ENCODE results near the gene HACD3. TPM values are rescaled to one million over a fixed set of nuclear protein-coding genes. Genes with fewer than 3 reads are reported as not detected.

Gene HACD3
- total and polyA plus RNA-seq, 2 of the 13 experiments (the other 11 are each of a cell fraction or from before 2014, with no cell fraction given), result 73.6 to 161 TPM

DNA sequence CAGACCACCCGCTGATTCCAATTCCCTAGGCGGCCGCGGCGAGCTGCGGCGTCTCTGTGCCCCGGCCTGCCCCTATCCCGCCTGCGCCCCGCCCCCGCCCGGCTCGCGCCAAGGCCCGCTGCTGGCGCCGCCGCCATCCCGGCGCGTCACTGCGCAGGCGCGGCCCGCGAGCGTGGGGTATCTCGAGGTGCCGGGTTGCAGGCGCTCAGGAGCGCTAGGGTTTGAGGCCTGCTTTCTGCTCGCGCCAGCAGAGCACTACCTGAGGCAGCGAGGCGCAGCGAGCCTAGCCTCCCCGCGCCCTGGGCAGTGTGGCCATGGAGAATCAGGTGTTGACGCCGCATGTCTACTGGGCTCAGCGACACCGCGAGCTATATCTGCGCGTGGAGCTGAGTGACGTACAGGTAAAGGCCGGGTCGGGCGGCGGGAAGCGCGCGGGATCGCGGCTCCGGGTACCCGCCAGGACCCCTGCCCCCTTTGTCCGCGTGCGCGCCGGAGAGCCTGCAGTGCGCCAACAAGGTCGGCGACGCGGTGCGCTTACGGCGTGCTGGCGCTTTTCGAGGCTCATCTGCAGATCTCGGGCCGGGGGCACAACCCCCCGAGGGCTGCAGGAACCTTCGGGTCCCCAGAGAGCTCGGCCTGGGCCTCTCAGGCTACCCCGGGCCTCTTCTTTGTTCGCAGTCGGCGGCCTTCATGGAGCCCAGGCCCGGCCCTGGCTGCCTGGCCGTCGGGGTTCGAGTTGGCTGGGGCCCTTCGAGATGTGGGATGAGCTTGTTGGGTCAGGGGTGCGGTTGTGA, at the start of gene HACD3 (continued):
- peak; percentile 35; the same call in 1 of the 2 replicates for TF ChIP-seq ZSCAN9 (CRISPR knock-in tag; IDR thresholded peaks at IDR 0.05; ENCODE audit: borderline replicate concordance)
- TF ChIP-seq CEBPG (CRISPR knock-in tag; IDR thresholded peaks at IDR 0.05), result no peak
- TF ChIP-seq ZNF550 (CRISPR knock-in tag; IDR thresholded peaks at IDR 0.05; ENCODE audit: borderline replicate concordance), result peak; percentile 76; the same call in 1 of the 2 replicates
- TF ChIP-seq, protein P1, sequence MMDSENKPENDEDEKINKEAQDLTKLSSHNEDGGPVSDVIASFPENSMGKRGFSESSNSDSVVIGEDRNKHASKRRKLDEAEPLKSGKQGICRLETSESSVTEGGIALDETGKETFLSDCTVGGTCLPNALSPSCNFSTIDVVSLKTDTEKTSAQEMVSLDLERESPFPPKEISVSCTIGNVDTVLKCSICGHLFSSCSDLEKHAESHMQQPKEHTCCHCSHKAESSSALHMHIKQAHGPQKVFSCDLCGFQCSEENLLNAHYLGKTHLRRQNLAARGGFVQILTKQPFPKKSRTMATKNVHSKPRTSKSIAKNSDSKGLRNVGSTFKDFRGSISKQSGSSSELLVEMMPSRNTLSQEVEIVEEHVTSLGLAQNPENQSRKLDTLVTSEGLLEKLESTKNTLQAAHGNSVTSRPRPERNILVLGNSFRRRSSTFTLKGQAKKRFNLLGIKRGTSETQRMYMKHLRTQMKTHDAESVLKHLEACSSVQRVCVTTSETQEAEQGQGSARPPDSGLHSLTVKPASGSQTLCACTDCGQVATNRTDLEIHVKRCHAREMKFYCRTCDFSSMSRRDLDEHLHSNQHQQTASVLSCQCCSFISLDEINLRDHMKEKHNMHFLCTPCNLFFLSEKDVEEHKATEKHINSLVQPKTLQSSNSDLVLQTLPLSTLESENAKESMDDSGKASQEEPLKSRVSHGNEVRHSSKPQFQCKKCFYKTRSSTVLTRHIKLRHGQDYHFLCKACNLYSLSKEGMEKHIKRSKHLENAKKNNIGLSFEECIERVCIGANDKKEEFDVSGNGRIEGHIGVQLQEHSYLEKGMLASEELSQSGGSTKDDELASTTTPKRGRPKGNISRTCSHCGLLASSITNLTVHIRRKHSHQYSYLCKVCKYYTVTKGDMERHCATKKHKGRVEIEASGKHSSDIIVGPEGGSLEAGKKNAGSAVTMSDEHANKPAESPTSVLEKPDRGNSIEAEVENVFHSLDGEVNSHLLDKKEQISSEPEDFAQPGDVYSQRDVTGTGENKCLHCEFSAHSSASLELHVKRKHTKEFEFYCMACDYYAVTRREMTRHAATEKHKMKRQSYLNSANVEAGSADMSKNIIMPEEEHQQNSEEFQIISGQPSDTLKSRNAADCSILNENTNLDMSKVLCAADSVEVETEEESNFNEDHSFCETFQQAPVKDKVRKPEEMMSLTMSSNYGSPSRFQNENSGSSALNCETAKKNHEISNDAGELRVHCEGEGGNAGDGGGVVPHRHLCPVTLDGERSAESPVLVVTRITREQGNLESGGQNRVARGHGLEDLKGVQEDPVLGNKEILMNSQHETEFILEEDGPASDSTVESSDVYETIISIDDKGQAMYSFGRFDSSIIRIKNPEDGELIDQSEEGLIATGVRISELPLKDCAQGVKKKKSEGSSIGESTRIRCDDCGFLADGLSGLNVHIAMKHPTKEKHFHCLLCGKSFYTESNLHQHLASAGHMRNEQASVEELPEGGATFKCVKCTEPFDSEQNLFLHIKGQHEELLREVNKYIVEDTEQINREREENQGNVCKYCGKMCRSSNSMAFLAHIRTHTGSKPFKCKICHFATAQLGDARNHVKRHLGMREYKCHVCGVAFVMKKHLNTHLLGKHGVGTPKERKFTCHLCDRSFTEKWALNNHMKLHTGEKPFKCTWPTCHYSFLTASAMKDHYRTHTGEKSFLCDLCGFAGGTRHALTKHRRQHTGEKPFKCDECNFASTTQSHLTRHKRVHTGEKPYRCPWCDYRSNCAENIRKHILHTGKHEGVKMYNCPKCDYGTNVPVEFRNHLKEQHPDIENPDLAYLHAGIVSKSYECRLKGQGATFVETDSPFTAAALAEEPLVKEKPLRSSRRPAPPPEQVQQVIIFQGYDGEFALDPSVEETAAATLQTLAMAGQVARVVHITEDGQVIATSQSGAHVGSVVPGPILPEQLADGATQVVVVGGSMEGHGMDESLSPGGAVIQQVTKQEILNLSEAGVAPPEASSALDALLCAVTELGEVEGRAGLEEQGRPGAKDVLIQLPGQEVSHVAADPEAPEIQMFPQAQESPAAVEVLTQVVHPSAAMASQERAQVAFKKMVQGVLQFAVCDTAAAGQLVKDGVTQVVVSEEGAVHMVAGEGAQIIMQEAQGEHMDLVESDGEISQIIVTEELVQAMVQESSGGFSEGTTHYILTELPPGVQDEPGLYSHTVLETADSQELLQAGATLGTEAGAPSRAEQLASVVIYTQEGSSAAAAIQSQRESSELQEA (CRISPR knock-in tag; IDR thresholded peaks at IDR 0.05; ENCODE audit: not compliant biosample characterization), result peak; percentile 95
- TF ChIP-seq KDM1A (CRISPR knock-in tag; IDR thresholded peaks at IDR 0.05), result no peak
- TF ChIP-seq, protein P2, sequence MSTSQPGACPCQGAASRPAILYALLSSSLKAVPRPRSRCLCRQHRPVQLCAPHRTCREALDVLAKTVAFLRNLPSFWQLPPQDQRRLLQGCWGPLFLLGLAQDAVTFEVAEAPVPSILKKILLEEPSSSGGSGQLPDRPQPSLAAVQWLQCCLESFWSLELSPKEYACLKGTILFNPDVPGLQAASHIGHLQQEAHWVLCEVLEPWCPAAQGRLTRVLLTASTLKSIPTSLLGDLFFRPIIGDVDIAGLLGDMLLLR (CRISPR knock-in tag; IDR thresholded peaks at IDR 0.05), result peak; percentile 92
- TF ChIP-seq KMT2A (CRISPR knock-in tag; IDR thresholded peaks at IDR 0.05), result peak; percentile 89
- TF ChIP-seq ZSCAN21 (CRISPR knock-in tag; IDR thresholded peaks at IDR 0.05; ENCODE audit: borderline replicate concordance), result peak; percentile 88
- TF ChIP-seq FOXA1 (IDR thresholded peaks at IDR 0.05), result no peak
- peak; percentile 31; the same call in 1 of the 2 replicates for TF ChIP-seq FOXA1 (CRISPR knock-in tag; IDR thresholded peaks at IDR 0.05)
- TF ChIP-seq SP140L (CRISPR knock-in tag; IDR thresholded peaks at IDR 0.05; ENCODE audit: borderline replicate concordance), result no peak
- peak; percentile 89 for TF ChIP-seq ZNF256 (CRISPR knock-in tag; conservative IDR thresholded peaks at IDR 0.05)
- TF ChIP-seq, protein P3, sequence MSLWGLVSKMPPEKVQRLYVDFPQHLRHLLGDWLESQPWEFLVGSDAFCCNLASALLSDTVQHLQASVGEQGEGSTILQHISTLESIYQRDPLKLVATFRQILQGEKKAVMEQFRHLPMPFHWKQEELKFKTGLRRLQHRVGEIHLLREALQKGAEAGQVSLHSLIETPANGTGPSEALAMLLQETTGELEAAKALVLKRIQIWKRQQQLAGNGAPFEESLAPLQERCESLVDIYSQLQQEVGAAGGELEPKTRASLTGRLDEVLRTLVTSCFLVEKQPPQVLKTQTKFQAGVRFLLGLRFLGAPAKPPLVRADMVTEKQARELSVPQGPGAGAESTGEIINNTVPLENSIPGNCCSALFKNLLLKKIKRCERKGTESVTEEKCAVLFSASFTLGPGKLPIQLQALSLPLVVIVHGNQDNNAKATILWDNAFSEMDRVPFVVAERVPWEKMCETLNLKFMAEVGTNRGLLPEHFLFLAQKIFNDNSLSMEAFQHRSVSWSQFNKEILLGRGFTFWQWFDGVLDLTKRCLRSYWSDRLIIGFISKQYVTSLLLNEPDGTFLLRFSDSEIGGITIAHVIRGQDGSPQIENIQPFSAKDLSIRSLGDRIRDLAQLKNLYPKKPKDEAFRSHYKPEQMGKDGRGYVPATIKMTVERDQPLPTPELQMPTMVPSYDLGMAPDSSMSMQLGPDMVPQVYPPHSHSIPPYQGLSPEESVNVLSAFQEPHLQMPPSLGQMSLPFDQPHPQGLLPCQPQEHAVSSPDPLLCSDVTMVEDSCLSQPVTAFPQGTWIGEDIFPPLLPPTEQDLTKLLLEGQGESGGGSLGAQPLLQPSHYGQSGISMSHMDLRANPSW (CRISPR knock-in tag; IDR thresholded peaks at IDR 0.05; ENCODE audit: borderline replicate concordance), result peak; percentile 26; the same call in 1 of the 2 replicates
- peak; percentile 78; the same call in 1 of the 2 replicates for TF ChIP-seq ZNF33B (CRISPR knock-in tag; IDR thresholded peaks at IDR 0.05)
- TF ChIP-seq CENPX (CRISPR knock-in tag; IDR thresholded peaks at IDR 0.05), result no peak
- 0 out of 2 replicates have a peak, but pooled peaks have one; percentile 61 for TF ChIP-seq ZNF841 (CRISPR knock-in tag; IDR thresholded peaks at IDR 0.05; ENCODE audit: borderline replicate concordance)
- peak; percentile 32 for TF ChIP-seq XRCC5 (optimal IDR thresholded peaks at IDR 0.05; ENCODE audit: low read length)
- TF ChIP-seq SRSF4 (IDR thresholded peaks at IDR 0.05; ENCODE audit: low read depth, low read length, poor library complexity, severe bottlenecking), result no peak
- peak; percentile 78; the same call in 1 of the 2 replicates for TF ChIP-seq ZNF816 (CRISPR knock-in tag; IDR thresholded peaks at IDR 0.05; ENCODE audit: borderline replicate concordance)

Measured in HepG2 (cell line).